GM21717 (cell line): Measurements from ENCODE around the gene SYT6.

Source experiments
- ATAC-seq: cut with Tn5 transposase; IDR thresholded peaks from one replicate; pipeline ENCODE4 v1.9.1; 2021; ENCODE audit warnings: mild to moderate bottlenecking, moderate library complexity; ENCODE audit not compliant: unreplicated experiment

Gene SYT6

DNA sequence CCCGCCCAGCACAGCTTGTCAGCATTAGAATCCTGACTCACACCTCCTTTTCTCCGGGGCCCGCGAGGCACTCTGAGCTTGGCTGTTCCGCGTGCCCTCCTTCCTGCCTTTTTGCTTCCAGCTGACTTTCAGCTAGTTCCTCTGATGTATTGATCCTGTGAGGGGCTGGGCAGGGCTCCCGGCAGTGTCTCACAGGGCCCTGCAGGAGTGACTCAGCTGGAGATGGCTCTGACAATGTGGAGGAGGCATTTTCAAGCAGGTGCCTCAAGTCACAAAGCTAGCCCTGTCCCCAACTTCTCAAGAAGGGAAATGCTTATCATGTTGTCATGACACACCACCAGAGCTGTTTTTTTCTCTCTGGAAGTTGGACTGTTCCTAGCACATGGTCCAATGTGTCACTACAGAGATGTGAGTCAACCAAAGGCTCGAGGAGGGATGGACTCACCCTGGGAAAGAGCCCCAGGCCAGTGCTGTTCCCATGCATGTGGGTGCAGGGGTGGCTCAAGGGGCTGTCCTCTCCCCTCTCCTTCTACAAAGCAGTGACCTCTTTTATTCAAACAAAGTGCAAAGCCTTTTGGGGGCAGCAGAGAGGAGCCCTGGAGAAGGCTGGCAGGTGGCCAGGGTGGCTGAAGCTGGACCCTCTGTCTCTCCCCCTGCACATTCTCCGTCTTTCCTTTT lies 30.6 kb downstream of the SYT6 start:
- ATAC-seq, result no peak

GRCh38 chr1:114118351-114118990 lies 35.2 kb downstream of the SYT6 start:
- no peak for ATAC-seq

DNA sequence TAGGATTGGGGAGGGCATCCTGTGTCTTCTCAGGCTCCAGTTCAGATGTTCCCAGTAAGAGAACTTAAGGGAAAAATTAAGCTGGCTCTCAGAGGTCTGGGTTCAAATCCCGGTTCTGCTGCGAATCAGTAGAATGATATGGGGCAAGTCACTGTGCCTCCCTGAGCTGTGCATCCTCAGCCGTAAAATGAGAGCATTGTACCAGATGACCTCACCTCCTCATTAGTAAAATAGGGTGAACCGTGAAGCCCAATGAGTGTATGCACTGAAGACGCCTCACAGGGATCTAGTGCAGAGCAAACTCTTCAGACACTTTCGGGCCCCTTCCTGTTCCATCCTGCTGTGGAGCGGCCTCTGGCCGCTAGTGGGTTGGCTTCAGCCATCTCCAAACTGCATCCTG lies 36.0 kb downstream of the SYT6 start:
- no peak for ATAC-seq

GRCh38 chr1:114116086-114116485 lies 37.6 kb downstream of the SYT6 start:
- ATAC-seq, result no peak

DNA sequence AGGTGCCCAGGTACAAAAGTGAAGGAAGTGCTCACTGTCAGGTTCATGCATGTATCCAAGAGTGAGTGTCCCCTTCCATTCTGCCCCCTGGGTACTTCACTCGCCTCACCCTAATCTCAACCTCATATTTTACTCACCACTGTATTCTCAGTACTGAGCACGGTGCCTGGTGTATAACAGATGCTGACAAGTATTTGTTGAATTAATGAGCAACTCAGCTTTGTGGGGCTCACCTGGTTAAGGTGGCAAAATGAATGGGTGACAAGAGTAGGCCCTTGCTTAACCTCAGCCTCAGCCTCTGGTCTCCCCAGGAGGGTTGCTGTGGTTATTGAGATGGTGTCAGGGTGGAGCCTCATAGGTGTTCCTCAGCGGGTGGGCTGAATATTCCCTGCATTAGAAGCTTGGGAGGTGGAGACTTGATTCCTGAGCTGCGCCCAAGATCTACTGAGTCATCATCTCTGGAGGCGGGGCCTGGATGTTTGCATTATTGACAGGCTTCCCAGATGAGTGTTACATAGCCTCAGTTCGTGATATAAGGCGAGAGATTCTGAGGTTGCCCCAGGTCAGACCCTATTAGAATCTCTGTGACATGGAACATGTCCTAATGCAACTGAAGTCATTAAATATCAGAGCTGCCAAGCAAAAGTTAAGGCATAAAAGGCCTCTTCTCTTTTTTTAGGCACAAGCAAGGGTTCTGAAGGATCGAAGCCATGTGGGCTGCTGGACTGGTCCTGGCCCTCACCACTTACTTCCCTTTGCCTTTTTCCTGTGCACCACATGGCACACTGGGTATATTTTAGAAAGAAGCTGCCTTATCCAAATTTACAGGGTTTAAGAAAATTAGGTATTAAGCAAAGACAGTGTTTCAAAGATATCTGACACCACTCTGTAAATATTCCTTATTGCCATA lies 39.2 kb downstream of the SYT6 start:
- ATAC-seq, result no peak

GRCh38 chr1:114113411-114114184 lies 40.1 kb downstream of the SYT6 start:
- ATAC-seq, result no peak

- ATAC-seq, result no peak
Observed at GRCh38 chr1:114112775-114113174, 40.9 kb downstream of the SYT6 start.

DNA sequence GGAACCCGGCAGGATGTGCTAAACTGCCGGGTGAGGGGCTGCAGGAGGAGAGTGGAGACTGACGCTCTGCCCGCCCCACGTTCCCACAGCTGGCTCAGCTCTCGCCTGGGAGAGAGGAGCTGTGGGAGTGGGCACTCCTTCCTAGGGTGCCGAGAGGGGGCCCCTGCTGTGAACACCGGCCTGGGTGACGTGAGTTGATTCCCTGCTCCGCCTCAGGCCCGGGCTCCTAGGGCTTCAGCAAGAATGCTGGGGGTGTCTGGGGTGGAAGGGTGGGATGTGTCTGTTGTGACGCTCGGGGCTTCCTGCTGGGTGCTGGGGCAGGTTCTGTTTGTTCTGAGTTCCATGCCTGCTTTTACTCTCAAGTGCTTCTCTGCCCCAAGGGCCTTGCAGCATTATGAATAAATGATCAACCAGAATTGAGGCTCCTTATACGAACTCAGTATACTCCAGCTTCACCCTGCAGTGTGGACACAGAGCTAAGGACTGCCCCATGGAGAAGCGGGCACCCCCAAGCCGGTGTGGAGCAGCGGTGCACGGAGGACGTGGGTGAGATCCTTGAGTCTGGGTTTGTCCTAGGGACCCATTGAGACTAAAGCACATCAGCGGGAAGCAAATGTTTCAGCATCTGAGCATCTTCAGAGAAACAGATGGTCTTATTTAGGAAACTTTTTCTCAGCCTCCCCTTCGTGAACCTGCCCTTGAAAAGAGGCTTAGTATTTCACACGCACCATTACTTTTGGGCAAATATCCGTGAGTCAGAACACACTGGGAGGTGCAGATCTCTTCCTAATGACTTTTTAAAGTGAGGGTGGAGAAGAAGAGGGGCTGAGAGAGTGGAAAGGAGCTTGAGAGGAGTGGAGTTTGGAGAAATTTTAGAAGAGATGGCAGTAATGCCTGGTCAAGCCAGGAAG lies 41.7 kb downstream of the SYT6 start:
- no peak for ATAC-seq

DNA sequence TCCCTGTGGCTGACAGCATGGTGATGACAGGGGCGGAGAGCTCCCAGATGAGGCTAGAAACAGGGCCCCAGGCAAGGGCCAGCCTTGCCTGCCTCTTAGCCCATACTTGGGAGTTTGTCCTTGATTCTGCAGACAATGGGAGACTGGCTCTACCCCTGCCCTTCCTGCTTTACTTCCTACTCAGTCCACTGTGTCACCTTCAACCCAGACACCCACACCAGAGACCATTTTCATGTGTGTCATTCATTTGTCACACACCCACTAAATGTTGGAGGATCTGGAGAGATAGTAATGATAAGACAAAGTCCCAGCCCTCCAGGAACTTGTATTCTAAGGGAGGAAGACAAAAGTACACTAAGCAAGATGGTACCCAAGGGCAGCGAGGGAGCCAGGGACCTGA lies 43.7 kb downstream of the SYT6 start:
- ATAC-seq, result no peak

DNA sequence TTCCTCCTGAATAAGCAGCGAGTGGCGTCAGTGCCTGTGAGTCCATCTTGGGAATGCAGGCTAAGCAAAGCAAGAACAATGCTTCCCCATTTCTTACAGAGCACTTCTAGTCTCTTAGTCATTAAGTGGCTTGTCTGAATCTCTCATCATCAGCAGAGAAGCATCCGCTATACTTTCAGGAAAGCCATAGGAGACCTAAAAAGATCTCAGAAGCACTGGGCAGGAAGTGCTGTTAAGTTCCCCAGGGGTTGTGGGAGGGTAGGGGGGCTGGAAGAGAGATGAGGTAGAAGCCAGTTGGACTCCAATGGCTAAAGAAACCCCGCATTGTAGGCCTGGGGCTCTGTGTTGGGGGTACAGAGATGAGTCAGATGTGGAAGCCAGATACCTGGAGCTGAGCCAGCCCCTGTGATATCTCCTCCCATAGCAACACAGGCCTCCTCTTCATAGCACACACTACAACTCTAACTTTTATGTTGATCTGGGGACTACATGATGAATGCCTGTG lies 44.9 kb downstream of the SYT6 start:
- peak; percentile 53 for ATAC-seq

DNA sequence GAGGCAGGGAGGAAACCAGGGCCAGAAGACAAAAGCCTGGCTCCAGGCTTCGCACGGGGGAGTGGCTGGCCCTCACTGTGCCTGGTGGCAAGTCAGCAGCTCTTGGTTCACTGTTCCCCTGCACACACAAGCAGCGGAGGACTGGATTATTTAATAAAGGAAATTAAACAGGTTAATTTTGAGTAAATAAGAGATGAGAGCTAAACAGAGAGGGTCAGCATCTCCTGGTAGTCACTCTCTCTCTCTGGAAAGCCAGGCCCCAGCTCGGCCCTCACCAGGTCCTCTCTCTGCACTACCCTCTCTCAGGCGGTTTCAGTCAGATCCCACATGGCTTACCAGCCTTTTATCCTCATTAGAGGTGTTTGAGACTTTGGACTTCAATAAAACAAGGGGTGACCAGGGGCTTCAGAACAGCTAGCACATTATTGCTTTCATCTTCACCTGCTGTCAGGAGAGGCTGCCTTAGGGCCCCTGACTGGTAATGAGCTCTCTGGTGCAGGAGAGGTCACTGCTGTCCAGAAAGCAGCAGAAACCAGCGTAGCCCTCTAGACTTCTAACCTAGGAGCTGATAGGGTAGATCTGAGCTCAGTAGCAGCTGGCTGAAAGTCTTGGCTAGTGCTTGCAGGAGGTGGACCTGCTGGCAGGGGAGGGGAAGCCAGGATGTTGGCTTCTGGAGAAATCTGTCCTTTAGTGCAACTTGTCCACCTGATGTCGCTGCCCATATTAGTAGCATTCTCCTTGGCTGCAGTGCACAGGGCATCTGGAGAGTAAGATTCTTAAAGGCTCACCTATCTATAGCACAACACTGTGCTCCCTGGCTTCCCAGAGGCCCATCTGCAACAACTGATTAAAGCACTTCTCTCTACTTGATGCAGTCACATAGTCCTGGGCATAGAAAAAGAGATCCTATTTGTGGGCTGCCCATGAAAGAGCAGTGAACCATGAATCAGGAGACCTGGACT lies 45.9 kb downstream of the SYT6 start:
- ATAC-seq, result no peak

DNA sequence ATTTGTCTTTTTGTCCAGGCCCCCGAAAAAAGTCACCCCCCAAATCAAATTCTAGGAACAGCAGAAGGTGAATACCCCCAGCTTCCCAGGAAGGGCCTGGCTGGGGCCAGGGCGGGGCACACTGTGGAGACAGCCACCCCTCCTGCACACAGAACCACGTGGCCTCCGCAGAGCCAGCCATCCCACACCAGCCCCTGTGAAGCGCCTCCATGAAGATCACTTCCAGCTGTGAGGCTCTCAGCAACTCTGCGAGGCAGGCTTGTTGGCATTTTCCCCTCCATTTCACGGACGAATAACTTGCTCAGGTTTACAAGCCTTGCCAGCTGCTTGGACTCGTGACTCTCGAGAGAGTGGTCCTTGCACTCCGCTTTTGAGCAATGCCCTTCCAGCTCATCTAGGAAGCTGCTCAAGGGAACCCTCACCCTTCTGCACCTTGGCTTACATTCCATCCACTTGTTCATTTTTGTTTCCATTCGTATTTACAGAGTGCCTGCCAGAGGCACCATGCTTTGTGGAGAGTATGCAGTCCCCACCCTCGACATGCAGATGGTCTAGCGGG lies 48.2 kb downstream of the SYT6 start:
- no peak for ATAC-seq

GRCh38 chr1:114104949-114105348 lies 48.7 kb downstream of the SYT6 start:
- no peak for ATAC-seq

DNA sequence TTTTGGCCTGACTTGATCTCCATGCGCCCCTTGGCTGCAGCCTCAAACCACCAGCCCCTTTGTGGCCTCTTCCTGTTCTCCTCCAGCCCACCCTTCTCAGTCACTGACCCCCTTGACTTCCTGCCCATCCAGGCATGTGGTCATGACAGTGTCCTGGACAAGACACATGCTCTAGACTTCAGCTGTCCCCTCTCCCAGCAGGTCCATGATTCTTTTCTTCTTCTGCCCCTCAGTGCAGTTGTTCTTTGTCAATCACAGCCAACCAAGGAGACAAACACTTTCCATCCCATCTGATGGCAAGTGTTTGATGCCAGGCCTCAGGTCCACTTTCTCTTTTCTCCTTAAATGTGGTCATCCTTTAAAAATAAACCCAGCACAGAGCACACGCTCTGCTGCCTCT lies 49.7 kb downstream of the SYT6 start:
- no peak for ATAC-seq

GRCh38 chr1:114102136-114102535 lies 51.5 kb downstream of the SYT6 start:
- no peak for ATAC-seq

- ATAC-seq, result no peak
Observed at GRCh38 chr1:114100148-114100547, 53.5 kb downstream of the SYT6 start.

DNA sequence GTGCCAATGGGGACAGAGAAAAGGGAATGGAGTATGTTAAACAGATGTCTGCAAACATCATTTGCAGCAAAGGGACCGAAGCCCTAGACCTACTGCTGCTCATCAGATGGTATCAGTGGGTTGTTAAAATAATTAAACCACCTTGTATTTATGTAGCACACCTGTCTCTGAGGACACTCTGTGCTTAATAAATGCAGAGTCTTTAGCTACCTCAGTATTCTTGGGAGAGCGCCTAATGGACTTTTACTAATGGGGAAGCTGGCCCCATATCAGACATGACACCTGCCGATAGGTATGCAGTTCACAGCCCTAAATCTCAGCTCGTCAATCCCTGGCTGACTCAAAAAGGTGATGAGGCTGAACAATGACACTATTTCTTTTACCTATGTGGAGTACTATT lies 54.4 kb downstream of the SYT6 start:
- no peak for ATAC-seq

DNA sequence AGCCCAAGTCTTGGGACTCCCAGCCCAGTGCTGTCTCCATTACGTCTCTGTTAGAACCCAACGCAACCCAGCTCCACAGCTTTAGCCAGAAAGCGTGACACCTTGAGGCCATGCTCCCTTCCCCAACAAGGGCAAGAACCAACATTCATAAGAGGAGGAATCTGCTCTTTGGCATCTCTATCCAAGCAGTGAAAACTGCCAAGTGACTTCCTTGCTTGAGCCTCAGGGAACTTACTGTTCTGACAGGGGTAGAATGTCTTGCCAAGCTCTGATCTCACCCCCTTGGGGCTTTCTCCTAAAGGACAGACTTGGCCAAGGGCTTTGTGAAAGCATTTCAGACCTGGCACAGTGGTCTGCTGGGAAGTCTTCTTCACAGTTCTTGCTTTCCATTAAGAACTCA lies 56.6 kb downstream of the SYT6 start:
- ATAC-seq, result no peak
